Tibial nerve (tissue), 4 donors: Measurements from ENCODE around the gene CFAP410. TPM values are rescaled to one million over a fixed set of nuclear protein-coding genes. Genes with fewer than 3 reads are reported as not detected.
"Not testable (repeated sequence)": the region's sequence is repeated elsewhere in the genome, so short reads cannot be mapped to it uniquely, and the experiment has no call there.

Source experiments
- DNase-seq, 2 donors: peaks; one replicate each; pipeline ENCODE4 v3.0.0-alpha.2; 2019; ENCODE audit warnings: low spot score in 2 of 2
- H3K27ac ChIP-seq, 4 donors: fragments of 200-600 bp; sonication (generic) in 3 of 4; one replicate each; pipeline ENCODE4 v1.5.1; 2017 to 2019; ENCODE audit warnings: mild to moderate bottlenecking in 1 of 4
- H3K27me3 ChIP-seq, 2 donors: fragments of 200-600 bp; sonication (generic) in 1 of 2; one replicate each; pipeline versions ENCODE4 v1.5.1 to v1.6.0; 2017 to 2019
- H3K36me3 ChIP-seq, 3 donors: fragments of 200-600 bp; sonication (generic); one replicate each; pipeline ENCODE4 v1.5.1; 2018 to 2019
- H3K4me1 ChIP-seq, 4 donors: fragments of 200-600 bp; sonication (generic) in 3 of 4; one replicate each; pipeline ENCODE4 v1.5.1; 2017 to 2019
- H3K4me3 ChIP-seq, 4 donors: fragments of 200-600 bp; sonication (generic) in 3 of 4; one replicate each; pipeline ENCODE4 v1.5.1; 2017 to 2019; ENCODE audit warnings: mild to moderate bottlenecking in 1 of 4, moderate library complexity in 1 of 4
- H3K9me3 ChIP-seq, 4 donors: fragments of 200-600 bp; sonication (generic) in 3 of 4; one replicate each; pipeline ENCODE4 v1.5.1; 2017 to 2019
- CTCF ChIP-seq, 5 experiments: fragments of 200-600 bp in 3 of 5; fragments of 450-650 bp in 2 of 5; sonication (generic) in 3 of 5; IDR thresholded peaks; one replicate each; pipeline ENCODE4 v1.5.1; 2016 to 2019; ENCODE audit warnings: antibody characterized with exemption in 5 of 5, mild to moderate bottlenecking in 3 of 5, moderate library complexity in 2 of 5
- EP300 ChIP-seq, 2 donors: sonication (generic); formaldehyde crosslinking; IDR thresholded peaks; one replicate each; pipeline ENCODE4 v1.6.1; 2017; ENCODE audit warnings: antibody characterized with exemption in 2 of 2, mild to moderate bottlenecking in 1 of 2
- POLR2A ChIP-seq, 2 donors: fragments of 450-650 bp; IDR thresholded peaks; one replicate each; pipeline ENCODE4 v1.6.1; 2017; ENCODE audit warnings: antibody characterized with exemption in 2 of 2, mild to moderate bottlenecking in 2 of 2, moderate library complexity in 2 of 2
- WGBS, 2 donors: methylation state at CpG; one replicate each; pipeline ENCODE4 v1.1.5; 2018; 5-methylcytosine and 5-hydroxymethylcytosine counted together
- total RNA-seq, 4 donors: library from RNA; depleted of rRNA; stranded (reverse); fragments of >200 nt; gene quantifications; one replicate each; pipeline ENCODE4 v1.1.0, GENCODE V29; 2016

CFAP410 gene
- total RNA-seq, 4 donors from 2014 or later: 38.0 to 69.8 (median 61.2) TPM

DNA sequence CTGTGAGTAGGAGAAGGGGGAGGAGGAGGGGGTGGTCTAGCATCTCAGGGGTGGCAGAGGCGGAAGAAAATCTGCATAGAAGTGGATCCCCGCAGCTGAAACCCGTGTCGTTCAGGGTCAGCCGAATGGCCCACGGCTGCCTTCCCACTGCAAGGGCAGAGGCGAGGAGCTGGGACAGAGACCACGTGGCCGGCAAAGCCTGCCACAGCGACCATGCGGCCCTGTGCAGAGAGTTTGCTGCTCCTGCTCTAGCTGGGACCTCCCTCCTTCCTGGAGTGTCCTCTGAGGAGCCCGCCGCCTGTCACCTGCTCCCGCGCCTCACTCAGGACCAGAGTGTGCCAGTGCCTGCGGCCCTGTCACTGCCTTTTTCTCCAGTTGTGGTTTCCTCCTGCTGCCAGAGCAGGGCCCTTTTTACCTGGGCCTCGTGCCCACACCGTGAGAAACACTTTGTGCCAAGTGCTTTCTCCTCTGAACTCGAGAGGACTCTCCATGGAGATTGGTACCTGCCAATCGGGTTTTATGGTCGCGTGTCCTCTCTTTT, 8.8 kb upstream of the CFAP410 start:
- TF ChIP-seq CTCF (IDR thresholded peaks at IDR 0.05) (no peak), EP300 (IDR thresholded peaks at IDR 0.05) (no peak)
- H3K27me3 ChIP-seq: peaks cover 0 to 43% of the 10 kb centered on the region in 2 donors
- no peak overlapping the region for H3K27ac ChIP-seq
- peaks cover 0 to 14% (median 2%) of the 10 kb centered on the region in 4 donors for H3K4me1 ChIP-seq
- H3K36me3 ChIP-seq: no peaks in the 10 kb centered on the region
- H3K4me3 ChIP-seq: no peak overlapping the region
- 61% methylated on average over 22 of the region's 22 CpGs for WGBS, 2 donors
- no peaks in the 10 kb centered on the region for H3K9me3 ChIP-seq
- DNase-seq: no peak

DNA sequence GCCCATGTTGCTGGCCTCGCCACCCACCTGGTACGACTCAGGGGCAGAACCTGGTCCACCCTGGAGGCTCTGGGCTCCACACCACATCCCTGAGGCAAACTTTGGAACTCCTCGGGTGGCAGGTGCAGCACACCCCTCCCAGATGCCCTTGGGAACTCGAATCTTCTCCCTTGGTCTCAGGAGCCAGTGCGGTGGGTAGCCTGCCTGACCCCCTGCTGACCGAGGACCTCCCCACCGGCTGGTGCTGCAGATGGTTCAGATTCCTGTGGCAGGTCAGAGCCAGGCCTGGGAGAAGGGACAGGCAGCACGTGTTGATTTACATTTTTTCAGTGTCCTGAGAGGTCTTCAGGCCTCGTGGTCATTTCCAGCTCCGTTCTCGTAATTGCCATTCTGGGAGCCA, 6.3 kb upstream of the CFAP410 start:
- H3K9me3 ChIP-seq: no peaks in the 10 kb centered on the region
- no peak overlapping the region for H3K4me3 ChIP-seq
- TF ChIP-seq POLR2A (IDR thresholded peaks at IDR 0.05) (no peak), CTCF (IDR thresholded peaks at IDR 0.05) (no peak)
- WGBS, 2 donors: 63 to 68% methylated on average over 11 of the region's 11 CpGs
- DNase-seq: no peak
- no peak overlapping the region for H3K27ac ChIP-seq
- no peaks in the 10 kb centered on the region for H3K36me3 ChIP-seq
- peaks cover 0 to 20% of the 10 kb centered on the region in 2 donors for H3K27me3 ChIP-seq
- H3K4me1 ChIP-seq: peaks cover 0 to 8% (median 0%) of the 10 kb centered on the region in 4 donors

DNA sequence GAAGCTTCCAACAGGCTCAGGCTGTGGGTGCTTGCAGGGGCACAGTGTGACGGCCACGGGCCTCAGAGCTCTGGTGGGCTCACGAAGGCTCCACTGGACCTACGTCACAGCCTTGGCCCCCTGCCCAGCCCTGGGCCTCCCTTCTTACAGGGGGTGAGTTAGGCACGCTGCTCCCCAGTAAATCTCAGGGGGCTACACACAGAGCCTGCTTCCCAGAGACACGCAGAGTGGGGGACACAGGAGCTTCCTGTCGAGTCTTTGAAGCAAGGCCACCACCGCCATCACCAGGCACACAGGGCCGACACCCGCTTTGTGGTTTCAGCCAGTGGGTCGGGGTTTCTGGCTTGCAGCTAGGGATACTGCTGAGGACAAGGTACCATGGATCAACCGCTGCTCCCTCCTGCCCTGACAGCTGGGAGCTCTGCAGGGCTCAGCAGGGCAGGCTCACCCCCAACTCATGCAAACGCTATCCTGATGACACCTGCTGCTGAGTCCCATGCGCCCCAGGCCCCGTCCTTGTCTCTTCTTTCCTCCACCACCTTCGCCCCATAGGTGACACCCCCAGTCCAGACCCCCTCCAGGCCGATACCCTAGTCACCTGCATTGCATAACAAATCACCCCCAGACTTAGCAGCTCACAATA, 5.5 kb upstream of the CFAP410 start:
- Histone ChIP-seq H3K36me3 (no peaks in the 10 kb centered on the region), H3K27me3 (peaks cover 0 to 17% of the 10 kb centered on the region in 2 donors), H3K4me3 (no peak overlapping the region), H3K9me3 (no peaks in the 10 kb centered on the region), H3K27ac (no peak overlapping the region), H3K4me1 (peaks cover 0 to 8% (median 6%) of the 10 kb centered on the region in 4 donors)
- WGBS, 2 donors: 77 to 79% methylated on average over 17 of the region's 17 CpGs
- TF ChIP-seq POLR2A (IDR thresholded peaks at IDR 0.05): no peak
- no peak for TF ChIP-seq CTCF (IDR thresholded peaks at IDR 0.05)
- no peak for TF ChIP-seq EP300 (IDR thresholded peaks at IDR 0.05)
- DNase-seq: no peak

GRCh38 chr21:44342981-44343380, 3.8 kb upstream of the CFAP410 start:
- DNase-seq, H3K36me3 ChIP-seq, H3K27me3 ChIP-seq, H3K9me3 ChIP-seq, H3K27ac ChIP-seq, H3K4me3 ChIP-seq: not testable (repeated sequence)
- 82 to 85% methylated on average over 8 of the region's 8 CpGs for WGBS, 2 donors
- peaks cover 0 to 14% (median 12%) of the 10 kb centered on the region in 4 donors for H3K4me1 ChIP-seq

GRCh38 chr21:44341726-44342458, 2.7 kb upstream of the CFAP410 start:
- WGBS, 2 donors: 81 to 88% methylated on average over 12 of the region's 12 CpGs

More at GRCh38 chr21:44341726-44342458, 2.7 kb upstream of the CFAP410 start:
- H3K36me3 ChIP-seq, DNase-seq, H3K9me3 ChIP-seq, H3K4me3 ChIP-seq, H3K27me3 ChIP-seq, H3K27ac ChIP-seq: not testable (repeated sequence)
- H3K4me1 ChIP-seq: peaks cover 0 to 24% (median 18%) of the 10 kb centered on the region in 4 donors
